Endothelial cell of coronary artery (primary cell): ENCODE data around the gene FNDC3A. TPM values are rescaled to one million over a fixed set of nuclear protein-coding genes. Genes with fewer than 3 reads are reported as not detected.

Source experiments
- total RNA-seq: library from RNA; depleted of rRNA; stranded (reverse); fragments of >200 nt; gene quantifications from 2 replicates; pipeline ENCODE4 v1.2.3, GENCODE V29; 2014

FNDC3A gene, protein sequence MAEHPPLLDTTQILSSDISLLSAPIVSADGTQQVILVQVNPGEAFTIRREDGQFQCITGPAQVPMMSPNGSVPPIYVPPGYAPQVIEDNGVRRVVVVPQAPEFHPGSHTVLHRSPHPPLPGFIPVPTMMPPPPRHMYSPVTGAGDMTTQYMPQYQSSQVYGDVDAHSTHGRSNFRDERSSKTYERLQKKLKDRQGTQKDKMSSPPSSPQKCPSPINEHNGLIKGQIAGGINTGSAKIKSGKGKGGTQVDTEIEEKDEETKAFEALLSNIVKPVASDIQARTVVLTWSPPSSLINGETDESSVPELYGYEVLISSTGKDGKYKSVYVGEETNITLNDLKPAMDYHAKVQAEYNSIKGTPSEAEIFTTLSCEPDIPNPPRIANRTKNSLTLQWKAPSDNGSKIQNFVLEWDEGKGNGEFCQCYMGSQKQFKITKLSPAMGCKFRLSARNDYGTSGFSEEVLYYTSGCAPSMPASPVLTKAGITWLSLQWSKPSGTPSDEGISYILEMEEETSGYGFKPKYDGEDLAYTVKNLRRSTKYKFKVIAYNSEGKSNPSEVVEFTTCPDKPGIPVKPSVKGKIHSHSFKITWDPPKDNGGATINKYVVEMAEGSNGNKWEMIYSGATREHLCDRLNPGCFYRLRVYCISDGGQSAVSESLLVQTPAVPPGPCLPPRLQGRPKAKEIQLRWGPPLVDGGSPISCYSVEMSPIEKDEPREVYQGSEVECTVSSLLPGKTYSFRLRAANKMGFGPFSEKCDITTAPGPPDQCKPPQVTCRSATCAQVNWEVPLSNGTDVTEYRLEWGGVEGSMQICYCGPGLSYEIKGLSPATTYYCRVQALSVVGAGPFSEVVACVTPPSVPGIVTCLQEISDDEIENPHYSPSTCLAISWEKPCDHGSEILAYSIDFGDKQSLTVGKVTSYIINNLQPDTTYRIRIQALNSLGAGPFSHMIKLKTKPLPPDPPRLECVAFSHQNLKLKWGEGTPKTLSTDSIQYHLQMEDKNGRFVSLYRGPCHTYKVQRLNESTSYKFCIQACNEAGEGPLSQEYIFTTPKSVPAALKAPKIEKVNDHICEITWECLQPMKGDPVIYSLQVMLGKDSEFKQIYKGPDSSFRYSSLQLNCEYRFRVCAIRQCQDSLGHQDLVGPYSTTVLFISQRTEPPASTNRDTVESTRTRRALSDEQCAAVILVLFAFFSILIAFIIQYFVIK
- 42.0 and 47.2 TPM in 2 replicates for total RNA-seq

GRCh38 chr13:48975856-48976575, at the start of gene FNDC3A:
Gene FNDC3A (plus strand): TSS chr13:48975912. CDS start chr13:49006191, 30,279 bp downstream.

DNA sequence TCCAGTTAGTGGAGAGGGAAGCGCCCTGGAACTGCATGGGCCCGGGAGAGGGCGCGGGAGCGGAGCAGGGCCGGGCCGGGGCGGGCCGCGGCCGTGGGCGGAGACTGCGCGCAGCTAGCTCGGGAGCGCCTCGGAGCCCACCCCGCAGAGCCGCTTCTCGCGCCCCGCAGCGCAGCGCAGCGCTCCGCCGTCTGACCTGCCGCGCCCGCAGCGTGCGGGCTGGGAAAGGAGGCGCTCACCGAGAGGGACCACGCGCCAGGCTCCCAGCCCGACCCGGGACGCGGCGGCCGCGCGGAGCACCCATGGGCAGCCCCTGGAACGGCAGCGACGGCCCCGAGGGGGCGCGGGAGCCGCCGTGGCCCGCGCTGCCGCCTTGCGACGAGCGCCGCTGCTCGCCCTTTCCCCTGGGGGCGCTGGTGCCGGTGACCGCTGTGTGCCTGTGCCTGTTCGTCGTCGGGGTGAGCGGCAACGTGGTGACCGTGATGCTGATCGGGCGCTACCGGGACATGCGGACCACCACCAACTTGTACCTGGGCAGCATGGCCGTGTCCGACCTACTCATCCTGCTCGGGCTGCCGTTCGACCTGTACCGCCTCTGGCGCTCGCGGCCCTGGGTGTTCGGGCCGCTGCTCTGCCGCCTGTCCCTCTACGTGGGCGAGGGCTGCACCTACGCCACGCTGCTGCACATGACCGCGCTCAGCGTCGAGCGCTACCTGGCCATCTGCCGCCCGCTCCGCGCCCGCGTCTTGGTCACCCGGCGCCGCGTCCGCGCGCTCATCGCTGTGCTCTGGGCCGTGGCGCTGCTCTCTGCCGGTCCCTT, 244.5 kb downstream of the FNDC3A start, which contains the start of gene MLNR:
Gene MLNR, plus strand, starts transcription at position 303 of the 820 bp plus-strand sequence. Its CDS starts 0 bp downstream, at position 303.

DNA sequence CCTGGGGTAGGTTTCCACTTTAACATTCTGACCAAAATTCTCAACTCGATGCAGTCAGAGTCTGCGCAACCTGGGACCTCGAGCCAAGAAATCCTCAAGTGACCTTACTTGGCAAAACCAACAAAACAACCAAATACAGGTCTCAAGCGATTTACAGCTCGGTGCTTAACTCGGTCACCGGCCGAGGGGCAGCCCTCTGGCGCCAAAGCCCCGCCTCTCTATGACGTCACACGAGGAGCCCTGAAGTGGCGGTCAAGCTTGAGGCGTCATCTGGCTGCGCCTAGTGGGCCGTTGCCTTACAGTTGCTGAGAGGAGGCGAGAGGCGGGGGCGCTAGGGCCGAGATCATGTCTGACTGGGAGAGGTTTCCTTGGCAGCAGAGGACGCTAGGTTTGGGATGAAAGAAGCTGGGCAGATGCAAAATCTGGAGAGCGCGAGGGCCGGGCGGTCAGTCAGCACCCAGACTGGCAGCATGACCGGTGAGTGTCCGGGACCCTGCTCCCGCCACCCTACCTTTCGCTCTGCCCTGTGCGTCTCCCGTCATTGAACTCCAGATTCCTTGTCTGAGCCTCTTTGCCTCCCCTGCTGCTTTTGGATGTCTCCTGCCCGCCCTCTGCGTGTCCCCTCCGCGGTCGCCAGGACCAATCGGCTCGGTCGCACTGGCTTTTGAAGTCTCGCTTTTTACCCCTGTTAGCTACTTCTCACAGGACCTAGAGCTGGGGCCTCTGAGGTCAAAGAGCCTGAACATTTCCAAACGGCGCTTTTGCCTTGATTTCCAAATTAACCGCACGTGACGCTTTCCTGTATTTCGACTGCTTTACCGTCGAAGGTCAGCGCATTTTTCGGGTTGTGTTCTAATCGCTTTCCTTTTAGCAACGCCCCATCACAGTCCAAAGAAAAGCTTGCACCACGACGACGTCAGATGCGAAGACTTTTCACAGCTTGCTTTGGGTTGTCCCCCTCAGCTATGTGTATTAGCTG, 272.2 kb downstream of the FNDC3A start, which contains the start of gene CDADC1:
Gene CDADC1, plus strand, starts transcription at position 283 of the 979 bp plus-strand sequence. Its CDS starts 113 bp downstream, at position 396.

Other genes with a start within 250 kb of the FNDC3A start
- not detected in 2 replicates for gene MLNR, start 244.4 kb downstream of the FNDC3A start, total RNA-seq